Nephron progenitor cell (in vitro differentiated cells): Measurements from ENCODE around the gene RETREG1.
"Not testable (repeated sequence)": the region's sequence is repeated elsewhere in the genome, so short reads cannot be mapped to it uniquely, and the experiment has no call there.

Source experiments
- DNase-seq: peaks from one replicate; pipeline ENCODE4 v3.0.0; 2021
- H3K27ac Mint-ChIP-seq: 2 replicates; pipeline ENCODE4 v1.8.0; 2021; ENCODE audit warnings: mild to moderate bottlenecking, moderate library complexity, mixed read lengths
- H3K27me3 Mint-ChIP-seq: 2 replicates; pipeline ENCODE4 v1.8.0; 2021; ENCODE audit warnings: mild to moderate bottlenecking, low read depth, mixed read lengths; ENCODE audit not compliant: poor library complexity
- H3K36me3 Mint-ChIP-seq: 2 replicates; pipeline ENCODE4 v1.8.0; 2021; ENCODE audit warnings: low read depth, mixed read lengths
- H3K4me1 Mint-ChIP-seq: 2 replicates; pipeline ENCODE4 v1.8.0; 2021; ENCODE audit warnings: mixed read lengths
- H3K4me3 Mint-ChIP-seq: 2 replicates; pipeline ENCODE4 v1.8.0; 2021; ENCODE audit warnings: mild to moderate bottlenecking, moderate library complexity, mixed read lengths
- H3K9me3 Mint-ChIP-seq: 2 replicates; pipeline ENCODE4 v1.8.0; 2021; ENCODE audit warnings: mild to moderate bottlenecking, moderate library complexity, mixed read lengths
- CTCF ChIP-seq: fragments of 200-600 bp; sonication (generic); IDR thresholded peaks from 2 replicates; pipeline ENCODE4 v1.5.0; 2021; ENCODE audit warnings: antibody characterized with exemption

Gene RETREG1

GRCh38 chr5:16484081-16484480 lies 132.7 kb downstream of the RETREG1 start:
- no peak overlapping the region for H3K4me3 Mint-ChIP-seq
- peaks cover 13% of the 10 kb centered on the region for H3K9me3 Mint-ChIP-seq
- H3K27ac Mint-ChIP-seq: no peak overlapping the region
- no peak for TF ChIP-seq CTCF
- peaks cover 6% of the 10 kb centered on the region for H3K36me3 Mint-ChIP-seq
- peaks cover 7% of the 10 kb centered on the region for H3K4me1 Mint-ChIP-seq
- peaks cover 6% of the 10 kb centered on the region for H3K27me3 Mint-ChIP-seq
- no peak for DNase-seq

- H3K4me3 Mint-ChIP-seq: no peak overlapping the region
- peaks cover 6% of the 10 kb centered on the region for H3K36me3 Mint-ChIP-seq
- H3K27me3 Mint-ChIP-seq: peaks cover 6% of the 10 kb centered on the region
- peaks cover 7% of the 10 kb centered on the region for H3K4me1 Mint-ChIP-seq
- TF ChIP-seq CTCF: no peak
- H3K9me3 Mint-ChIP-seq: peaks cover 13% of the 10 kb centered on the region
- no peak overlapping the region for H3K27ac Mint-ChIP-seq
- DNase-seq: no peak
Measured at GRCh38 chr5:16483361-16483760, 133.4 kb downstream of the RETREG1 start.

DNA sequence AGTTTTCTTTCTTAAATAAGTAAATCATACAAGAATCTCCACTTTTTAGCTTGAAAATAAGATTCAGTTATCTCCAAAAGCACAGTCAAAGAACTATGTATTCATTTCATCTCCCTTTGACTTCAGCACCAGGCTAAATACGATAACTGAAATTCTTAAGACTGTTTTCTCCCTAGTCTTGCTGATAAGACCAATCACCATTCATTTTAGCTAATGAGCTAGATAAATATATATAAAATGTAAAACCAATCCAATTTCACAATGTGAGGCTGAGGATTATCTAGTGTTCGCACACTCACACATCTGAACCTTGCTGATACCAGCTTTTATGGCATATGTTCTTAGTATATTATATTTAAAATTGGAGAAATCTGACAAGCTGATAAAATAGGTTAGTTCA lies 133.9 kb downstream of the RETREG1 start:
- Mint-ChIP-seq H3K4me3 (no peak overlapping the region), H3K4me1 (peaks cover 7% of the 10 kb centered on the region), H3K9me3 (peaks cover 13% of the 10 kb centered on the region), H3K27ac (no peak overlapping the region), H3K36me3 (peaks cover 6% of the 10 kb centered on the region), H3K27me3 (peaks cover 6% of the 10 kb centered on the region)
- no peak for DNase-seq
- no peak for TF ChIP-seq CTCF

DNA sequence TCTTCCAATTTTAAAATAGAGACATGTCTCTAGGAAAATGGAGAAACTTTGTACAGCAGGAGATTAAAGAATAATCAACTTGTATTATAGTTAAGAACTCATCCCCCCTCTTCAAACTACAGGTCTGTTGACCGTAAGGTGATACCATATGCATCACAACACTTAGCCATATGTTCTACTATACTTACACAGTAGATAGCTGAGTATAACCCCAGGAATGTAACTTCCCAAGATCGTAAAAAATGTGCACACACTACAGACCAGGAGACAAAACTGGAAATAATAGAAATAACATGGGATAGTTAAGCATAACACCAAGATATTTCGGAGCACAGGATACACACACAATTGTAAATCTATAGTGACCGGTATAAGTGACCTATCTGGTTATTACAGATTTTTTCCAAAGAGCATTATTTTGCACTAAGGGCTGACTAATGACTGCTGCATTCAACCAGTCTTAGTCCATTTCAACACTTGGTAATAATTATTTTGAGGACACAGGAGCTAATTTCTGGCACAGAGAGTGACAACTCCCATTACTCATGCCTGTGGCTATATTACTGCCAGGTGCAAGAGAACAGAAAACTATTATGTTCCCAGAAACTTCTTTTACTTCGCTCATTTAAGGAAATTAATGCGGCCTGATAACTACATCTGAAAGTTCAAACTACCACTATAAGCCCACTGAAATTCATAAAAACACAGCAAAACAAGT lies 135.8 kb downstream of the RETREG1 start:
- no peak for DNase-seq
- Mint-ChIP-seq H3K4me1 (peaks cover 7% of the 10 kb centered on the region), H3K27ac (no peak overlapping the region), H3K4me3 (no peak overlapping the region), H3K9me3 (peaks cover 13% of the 10 kb centered on the region), H3K36me3 (peaks cover 6% of the 10 kb centered on the region), H3K27me3 (peaks cover 11% of the 10 kb centered on the region)
- no peak for TF ChIP-seq CTCF

DNA sequence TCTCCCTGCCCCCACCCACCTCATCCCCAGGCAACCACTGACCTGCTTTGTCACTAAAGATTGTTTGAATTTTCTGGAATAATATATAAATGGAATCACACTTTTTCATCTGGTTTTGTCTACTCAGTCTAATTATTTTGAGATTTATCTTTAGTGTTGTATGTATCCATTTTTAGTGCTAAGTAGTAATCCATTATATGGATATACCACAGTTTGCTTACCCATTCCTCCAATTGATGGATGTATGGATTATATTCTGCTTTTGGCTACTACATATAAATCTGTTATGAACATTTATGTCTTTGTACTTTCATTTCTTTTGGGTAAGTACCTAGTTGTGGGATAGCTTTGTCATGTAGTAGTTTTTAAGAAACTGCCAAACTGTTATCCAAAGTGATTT lies 136.7 kb downstream of the RETREG1 start:
- H3K9me3 Mint-ChIP-seq: peaks cover 13% of the 10 kb centered on the region
- no peak overlapping the region for H3K27ac Mint-ChIP-seq
- H3K4me1 Mint-ChIP-seq: peaks cover 7% of the 10 kb centered on the region
- H3K4me3 Mint-ChIP-seq: no peak overlapping the region
- peaks cover 11% of the 10 kb centered on the region for H3K27me3 Mint-ChIP-seq
- no peak for DNase-seq
- no peak for TF ChIP-seq CTCF
- peaks cover 6% of the 10 kb centered on the region for H3K36me3 Mint-ChIP-seq

- H3K36me3 Mint-ChIP-seq: peaks cover 6% of the 10 kb centered on the region
- no peak overlapping the region for H3K4me3 Mint-ChIP-seq
- no peak for TF ChIP-seq CTCF
- H3K4me1 Mint-ChIP-seq: peaks cover 7% of the 10 kb centered on the region
- H3K9me3 Mint-ChIP-seq: peaks cover 13% of the 10 kb centered on the region
- no peak for DNase-seq
- peaks cover 5% of the 10 kb centered on the region for H3K27me3 Mint-ChIP-seq
- H3K27ac Mint-ChIP-seq: no peak overlapping the region
Measured at GRCh38 chr5:16477541-16477940, 139.3 kb downstream of the RETREG1 start.

- not testable (repeated sequence) for H3K27ac Mint-ChIP-seq, H3K4me1 Mint-ChIP-seq, H3K36me3 Mint-ChIP-seq, H3K27me3 Mint-ChIP-seq, DNase-seq, H3K4me3 Mint-ChIP-seq
- H3K9me3 Mint-ChIP-seq: peaks cover 13% of the 10 kb centered on the region
Measured at GRCh38 chr5:16476417-16476816, 140.4 kb downstream of the RETREG1 start.
